ENCODE results near the gene FGFRL1.

FGFRL1 gene

GRCh38 chr4:993111-994029, 18.1 kb upstream of the FGFRL1 start, which contains the start of gene SLC26A1:
Gene SLC26A1 (minus strand): TSS chr4:993404. CDS start chr4:991703, 1,701 bp downstream.
- no peak for DNase-seq

DNA sequence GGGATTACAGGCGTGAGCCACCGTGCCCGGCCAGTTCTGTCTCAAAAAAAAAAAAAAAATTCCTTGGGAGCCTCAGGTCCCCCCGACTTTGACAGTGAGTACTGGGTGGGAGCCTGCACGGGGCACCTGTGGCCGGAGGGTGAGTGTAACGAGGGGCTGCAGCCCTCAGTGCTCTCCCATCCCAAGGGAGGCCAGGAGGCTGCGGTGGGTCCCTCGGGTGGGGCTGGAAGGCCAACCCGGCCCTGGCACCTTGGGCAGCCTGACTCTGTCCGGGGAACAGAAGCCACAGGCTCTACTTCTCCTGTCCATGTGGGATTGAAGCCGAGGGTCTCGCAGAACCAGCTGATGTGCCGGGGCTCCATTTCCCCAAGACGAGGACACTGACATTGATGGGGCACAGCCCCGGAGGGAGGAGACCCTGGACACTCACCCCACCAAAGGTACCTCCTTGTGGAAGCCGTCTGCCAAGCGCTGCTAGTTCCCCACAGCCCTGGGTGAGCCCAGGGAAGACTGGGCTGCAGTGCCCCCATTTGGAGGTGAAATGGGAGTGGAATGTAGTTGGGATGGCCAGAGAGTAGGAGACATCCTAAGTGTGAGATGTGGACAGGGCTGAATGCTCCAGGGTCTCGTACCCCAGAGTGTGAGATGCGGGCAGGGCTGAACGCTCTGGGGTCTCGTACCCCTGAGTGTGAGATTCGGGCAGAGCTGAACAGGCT, 16.0 kb upstream of the FGFRL1 start:
- DNase-seq, result no peak

GRCh38 chr4:996030-996996, 15.1 kb upstream of the FGFRL1 start:
- DNase-seq, result no peak

GRCh38 chr4:996997-997374, 14.4 kb upstream of the FGFRL1 start:
- DNase-seq, result no peak

DNA sequence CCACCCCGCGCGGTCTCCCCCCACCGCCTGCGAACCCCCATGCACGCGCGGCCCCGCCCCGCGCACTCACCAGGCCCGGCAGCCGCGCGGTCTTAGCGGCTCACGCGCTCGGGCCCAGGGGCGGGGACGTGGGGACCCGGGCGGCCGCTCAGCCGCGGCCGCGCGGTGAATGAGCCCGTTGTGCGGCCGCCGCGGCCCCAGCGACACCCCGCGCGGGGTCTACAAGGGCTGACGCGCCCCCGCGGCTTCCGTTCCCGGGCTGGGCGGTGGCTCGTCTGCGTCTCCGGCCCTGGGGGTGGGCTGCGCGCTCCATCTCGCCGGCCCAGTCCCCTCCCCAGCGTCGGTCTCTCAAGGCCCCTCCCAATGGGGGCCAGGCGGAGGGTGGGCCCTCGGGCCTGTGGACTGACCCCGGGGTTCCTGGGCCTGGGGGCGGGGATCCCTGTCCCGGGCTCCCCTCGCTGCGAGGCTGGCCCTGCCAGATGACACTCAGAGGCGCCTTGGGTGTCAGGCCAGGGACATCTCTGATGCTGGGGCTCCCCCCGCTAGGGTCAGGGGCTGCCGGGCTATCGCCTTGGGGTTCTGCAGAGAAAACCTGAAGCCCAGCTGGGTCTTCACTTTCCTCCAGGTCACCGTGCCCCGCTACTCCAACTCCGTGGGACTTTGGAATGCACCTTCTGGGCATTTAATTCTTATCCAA, 13.9 kb upstream of the FGFRL1 start:
- DNase-seq, result no peak

GRCh38 chr4:998096-998691, 13.2 kb upstream of the FGFRL1 start:
- no peak for DNase-seq

DNA sequence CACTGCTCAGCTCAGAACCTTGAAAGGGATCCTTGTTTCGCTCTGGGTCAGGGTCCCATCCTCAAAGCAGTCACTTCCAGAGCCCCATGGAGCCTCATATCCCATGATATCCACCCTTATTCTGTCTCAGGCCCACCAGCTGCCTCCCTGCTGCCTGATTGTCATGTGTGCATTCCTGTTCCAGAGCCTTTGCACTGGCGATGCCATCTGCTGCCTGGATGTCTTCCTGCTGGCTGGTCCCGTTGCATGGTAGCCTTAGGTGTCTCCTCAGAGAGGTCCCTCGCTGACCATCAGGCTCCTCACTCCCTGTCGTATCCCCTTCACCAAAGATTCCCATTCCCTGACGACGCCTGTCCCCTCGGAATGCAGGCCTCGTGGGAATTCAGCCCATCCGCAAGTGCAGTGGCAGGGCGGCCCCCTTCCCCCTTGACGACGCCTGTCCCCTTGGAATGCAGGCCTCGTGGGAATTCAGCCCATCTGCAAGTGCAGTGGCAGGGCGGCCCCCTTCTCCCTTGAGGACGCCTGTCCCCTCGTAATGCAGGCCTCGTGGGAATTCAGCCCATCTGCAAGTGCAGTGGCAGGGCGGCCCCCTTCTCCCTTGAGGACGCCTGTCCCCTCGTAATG, 12.1 kb upstream of the FGFRL1 start:
- DNase-seq, result peak; percentile 51

DNA sequence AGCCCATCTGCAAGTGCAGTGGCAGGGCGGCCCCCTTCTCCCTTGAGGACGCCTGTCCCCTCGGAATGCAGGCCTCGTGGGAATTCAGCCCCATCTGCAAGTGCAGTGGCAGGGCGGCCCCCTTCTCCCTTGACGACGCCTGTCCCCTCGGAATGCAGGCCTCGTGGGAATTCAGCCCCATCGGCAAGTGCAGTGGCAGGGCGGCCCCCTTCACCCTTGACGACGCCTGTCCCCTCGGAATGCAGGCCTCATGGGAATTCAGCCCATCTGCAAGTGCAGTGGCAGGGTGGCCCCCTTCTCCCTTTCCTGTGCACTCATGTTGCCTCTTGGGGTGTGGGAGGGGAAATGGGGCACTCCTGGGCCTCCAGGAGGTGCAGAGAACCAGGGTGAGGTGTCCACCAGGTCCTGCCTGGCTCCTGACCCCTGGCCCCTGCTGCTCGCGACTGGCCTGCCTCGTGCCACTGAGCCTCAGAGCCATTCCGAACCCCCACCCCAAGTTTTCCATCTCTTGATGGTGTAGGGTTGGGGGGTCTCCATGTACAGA, 11.5 kb upstream of the FGFRL1 start:
- DNase-seq, result no peak

DNA sequence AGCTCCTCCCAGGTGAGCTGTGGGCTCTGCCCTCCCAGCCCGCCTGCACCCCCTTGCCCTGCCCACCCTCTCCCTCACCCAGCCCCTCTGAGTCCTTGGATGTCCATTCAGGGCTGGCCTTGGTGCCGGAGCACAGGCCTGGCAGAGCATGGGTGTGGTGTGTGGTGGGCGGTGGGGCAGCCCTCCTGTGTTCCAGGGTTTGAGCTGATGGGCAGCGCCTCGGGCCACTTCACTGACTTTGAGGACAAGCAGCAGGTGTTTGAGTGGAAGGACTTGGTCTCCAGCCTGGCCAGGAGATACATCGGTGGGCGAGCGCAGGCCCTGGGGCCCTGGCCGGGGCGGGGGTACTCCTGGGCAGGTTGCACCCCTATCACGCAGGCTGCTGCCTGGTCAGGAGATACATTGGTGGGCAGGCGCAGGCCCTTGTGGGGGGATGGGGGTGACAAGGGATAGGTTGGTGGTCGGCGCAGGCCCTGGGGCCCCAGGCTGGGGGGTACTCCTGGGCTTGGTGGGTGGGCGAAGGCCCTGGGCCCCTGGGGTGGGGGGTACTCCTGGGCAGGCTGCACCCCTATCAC, 10.7 kb upstream of the FGFRL1 start:
- no peak for DNase-seq

GRCh38 chr4:1001561-1002130, 9.8 kb upstream of the FGFRL1 start:
- DNase-seq, result no peak

GRCh38 chr4:1002131-1002630, 9.2 kb upstream of the FGFRL1 start:
- DNase-seq, result no peak

- no peak for DNase-seq
Observed at GRCh38 chr4:1002631-1003251, 8.7 kb upstream of the FGFRL1 start.

GRCh38 chr4:1003271-1004070, 8.0 kb upstream of the FGFRL1 start:
- DNase-seq, result no peak

GRCh38 chr4:1004071-1004418, 7.4 kb upstream of the FGFRL1 start:
- DNase-seq, result no peak

GRCh38 chr4:1004557-1005485, 6.6 kb upstream of the FGFRL1 start:
- no peak for DNase-seq

GRCh38 chr4:1006856-1007255, 4.6 kb upstream of the FGFRL1 start:
- DNase-seq, result no peak

GRCh38 chr4:1008840-1009541, 2.4 kb upstream of the FGFRL1 start:
- no peak for DNase-seq
